ENCODE results near the gene NME9.
"Not testable (repeated sequence)": the region's sequence is repeated elsewhere in the genome, so short reads cannot be mapped to it uniquely, and the experiment has no call there.

The NME9 gene

GRCh38 chr3:138329127-138329983 is at the start of gene NME9:
TSS of gene NME9 (minus strand) at chr3:138329851. CDS start at chr3:138329335, 516 bp downstream.
- peak; percentile 75 to 85 for DNase-seq (ENCODE audit: low read depth in 2 of 2)

GRCh38 chr3:138378990-138379389 is 49.3 kb upstream of the NME9 start:
- DNase-seq (ENCODE audit: low read depth in 2 of 2): no peak

- DNase-seq (ENCODE audit: low read depth in 2 of 2): no peak
Observed at GRCh38 chr3:138378331-138378730, 48.7 kb upstream of the NME9 start.

- no peak for DNase-seq (ENCODE audit: low read depth in 2 of 2)
Observed at GRCh38 chr3:138377804-138378203, 48.2 kb upstream of the NME9 start.

GRCh38 chr3:138377212-138377611 is 47.6 kb upstream of the NME9 start:
- DNase-seq (ENCODE audit: low read depth in 2 of 2): not testable (repeated sequence)

GRCh38 chr3:138376663-138377062 is 47.0 kb upstream of the NME9 start:
- no peak for DNase-seq (ENCODE audit: low read depth in 2 of 2)

GRCh38 chr3:138375447-138375846 is 45.8 kb upstream of the NME9 start:
- no peak for DNase-seq (ENCODE audit: low read depth in 2 of 2)

GRCh38 chr3:138374573-138375134 is 45.0 kb upstream of the NME9 start:
- no peak for DNase-seq (ENCODE audit: low read depth in 2 of 2)

GRCh38 chr3:138373736-138374094 is 44.1 kb upstream of the NME9 start:
- DNase-seq (ENCODE audit: low read depth in 2 of 2): no peak

- no peak for DNase-seq (ENCODE audit: low read depth in 2 of 2)
Observed at GRCh38 chr3:138373087-138373735, 43.6 kb upstream of the NME9 start.

GRCh38 chr3:138371070-138371965 is 41.7 kb upstream of the NME9 start:
- no peak for DNase-seq (ENCODE audit: low read depth in 2 of 2)

- no peak for DNase-seq (ENCODE audit: low read depth in 2 of 2)
Observed at GRCh38 chr3:138370321-138370720, 40.7 kb upstream of the NME9 start.

GRCh38 chr3:138369151-138369900 is 39.7 kb upstream of the NME9 start:
- DNase-seq (ENCODE audit: low read depth in 2 of 2): no peak

- no peak for DNase-seq (ENCODE audit: low read depth in 2 of 2)
Observed at GRCh38 chr3:138367911-138368310, 38.3 kb upstream of the NME9 start.

- no peak for DNase-seq (ENCODE audit: low read depth in 2 of 2)
Observed at GRCh38 chr3:138367326-138367850, 37.7 kb upstream of the NME9 start.

- DNase-seq (ENCODE audit: low read depth in 2 of 2): no peak
Observed at GRCh38 chr3:138366006-138366759, 36.5 kb upstream of the NME9 start.

- DNase-seq (ENCODE audit: low read depth in 2 of 2): no peak
Observed at GRCh38 chr3:138365253-138365555, 35.6 kb upstream of the NME9 start.

GRCh38 chr3:138364356-138365252 is 35.0 kb upstream of the NME9 start:
- DNase-seq (ENCODE audit: low read depth in 2 of 2): no peak

- no peak for DNase-seq (ENCODE audit: low read depth in 2 of 2)
Observed at GRCh38 chr3:138363322-138363721, 33.7 kb upstream of the NME9 start.

Data from stimulated activated CD4-positive, alpha-beta T cell treated with anti-CD3 and anti-CD28 coated beads, Interleukin-4, amount 100 ng/mL, for 48 hours (primary cell).